Activated T-helper 2 cell treated with anti-CD3 and anti-CD28 coated beads, Interferon-gamma antibody, Interleukin-2, Interleukin-4, amounts not matched to agents 10 μg/mL and 5 μg/mL and 100 μg/mL, durations not matched to agents 14 hours and 24 hours and 36 hours (primary cell): Measurements from ENCODE around the gene UMAD1. TPM values are rescaled to one million over a fixed set of nuclear protein-coding genes. Genes with fewer than 3 reads are reported as not detected.

Experiments used
- DNase-seq: peaks from one replicate; pipeline ENCODE4 v3.0.0; 2021; ENCODE audit warnings: low spot score
- H3K27ac Mint-ChIP-seq: one replicate; pipeline ENCODE4 v1.8.0; 2021; ENCODE audit warnings: mixed read lengths
- H3K27me3 Mint-ChIP-seq: one replicate; pipeline ENCODE4 v1.8.0; 2021; ENCODE audit warnings: low read depth, mixed read lengths
- H3K36me3 Mint-ChIP-seq: one replicate; pipeline ENCODE4 v1.8.0; 2021; ENCODE audit warnings: low read depth, mixed read lengths
- H3K4me1 Mint-ChIP-seq: one replicate; pipeline ENCODE4 v1.8.0; 2021; ENCODE audit warnings: low read depth, mixed read lengths
- H3K4me3 Mint-ChIP-seq: one replicate; pipeline ENCODE4 v1.8.0; 2021; ENCODE audit warnings: low read depth, mild to moderate bottlenecking, moderate library complexity, mixed read lengths
- H3K9me3 Mint-ChIP-seq: one replicate; pipeline ENCODE4 v1.8.0; 2021; ENCODE audit warnings: mixed read lengths
- intact Hi-C: fragments of 100-400 bp; cut with micrococcal nuclease; formaldehyde crosslinking; loops from one replicate; pipeline ENCODE4 v1.15.1; 2023
- total RNA-seq: library from RNA; stranded (reverse); gene quantifications from 2 replicates; pipeline ENCODE4 v1.2.3, GENCODE V29; 2022

UMAD1 gene
- total RNA-seq, 1 donor from 2014 or later, result 16.0 TPM

DNA sequence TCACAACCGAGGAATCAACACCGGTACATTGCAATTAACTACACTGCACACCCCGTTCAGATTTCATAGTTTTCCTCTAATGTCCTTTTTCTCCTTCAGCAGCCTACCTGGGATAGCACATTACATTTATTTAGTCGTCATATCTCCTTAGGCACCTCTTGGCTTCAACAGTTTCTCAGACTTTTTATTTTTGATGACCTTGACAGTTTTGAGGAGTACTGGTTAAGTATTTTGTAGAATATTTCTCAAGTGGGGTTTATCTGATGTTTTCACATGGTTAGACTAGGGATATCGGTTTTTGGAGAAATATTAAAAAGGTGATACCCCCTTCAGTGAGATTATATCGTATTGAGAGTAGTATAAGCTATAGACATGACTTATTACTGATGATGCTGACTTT is 241.0 kb downstream of the UMAD1 start:
- Mint-ChIP-seq H3K9me3 (no peaks in the 10 kb centered on the region), H3K36me3 (no peaks in the 10 kb centered on the region), H3K4me3 (no peak overlapping the region), H3K27ac (no peak overlapping the region), H3K27me3 (no peaks in the 10 kb centered on the region), H3K4me1 (no peaks in the 10 kb centered on the region)
- intact Hi-C loops, result no loop called here
- no peak for DNase-seq

GRCh38 chr7:7882888-7883287 is 242.3 kb downstream of the UMAD1 start:
- H3K4me1 Mint-ChIP-seq, result no peaks in the 10 kb centered on the region
- no peak overlapping the region for H3K27ac Mint-ChIP-seq
- H3K27me3 Mint-ChIP-seq, result no peaks in the 10 kb centered on the region
- no peak overlapping the region for H3K4me3 Mint-ChIP-seq
- no peaks in the 10 kb centered on the region for H3K9me3 Mint-ChIP-seq
- no peak for DNase-seq
- no peaks in the 10 kb centered on the region for H3K36me3 Mint-ChIP-seq
- intact Hi-C loops, result no loop called here

DNA sequence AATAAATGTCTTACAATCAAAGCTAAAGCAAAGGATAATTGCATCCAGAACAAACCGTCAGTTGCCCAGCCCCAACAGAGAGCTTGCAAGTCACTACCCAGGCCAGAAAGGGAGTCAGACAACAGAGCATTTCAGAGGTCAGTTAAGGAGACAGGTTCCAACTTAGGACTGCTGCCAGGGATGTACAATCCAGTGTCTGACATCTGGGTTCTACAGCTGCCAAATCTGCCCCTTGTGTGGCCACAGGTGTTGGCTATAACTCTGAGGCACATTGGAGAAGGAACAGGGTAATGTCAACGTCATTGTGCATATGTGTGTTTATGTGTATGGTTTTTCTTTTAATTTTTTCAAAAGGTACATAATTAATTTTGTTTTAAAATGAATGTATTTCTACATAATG is 242.8 kb downstream of the UMAD1 start:
- no peak overlapping the region for H3K27ac Mint-ChIP-seq
- H3K36me3 Mint-ChIP-seq, result no peaks in the 10 kb centered on the region
- H3K27me3 Mint-ChIP-seq, result no peaks in the 10 kb centered on the region
- intact Hi-C loops, result no loop called here
- H3K4me3 Mint-ChIP-seq, result no peak overlapping the region
- DNase-seq, result no peak
- H3K9me3 Mint-ChIP-seq, result no peaks in the 10 kb centered on the region
- no peaks in the 10 kb centered on the region for H3K4me1 Mint-ChIP-seq

DNA sequence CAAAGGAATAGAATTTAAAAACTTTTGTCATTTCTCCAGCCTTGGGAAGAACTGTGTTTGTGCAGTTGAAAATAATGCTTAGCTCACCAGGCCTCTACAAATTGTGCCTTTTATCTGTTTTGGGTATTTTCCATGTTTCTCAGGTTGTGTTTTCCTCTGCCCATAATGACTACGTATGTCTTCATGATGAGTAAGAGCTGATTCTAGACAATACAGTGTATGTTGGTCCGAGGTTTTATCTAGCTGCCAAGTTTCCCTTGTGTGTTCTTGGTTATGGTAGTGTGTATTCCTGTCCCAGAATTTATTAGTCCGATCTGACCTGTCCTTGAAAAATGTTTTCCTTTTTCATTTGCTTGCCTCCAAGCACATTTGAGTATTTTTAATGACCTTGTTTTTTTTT is 244.3 kb downstream of the UMAD1 start:
- no peaks in the 10 kb centered on the region for H3K36me3 Mint-ChIP-seq
- no peak overlapping the region for H3K4me3 Mint-ChIP-seq
- H3K27me3 Mint-ChIP-seq, result no peaks in the 10 kb centered on the region
- intact Hi-C loops, result no loop called here
- H3K4me1 Mint-ChIP-seq, result no peaks in the 10 kb centered on the region
- H3K27ac Mint-ChIP-seq, result no peak overlapping the region
- no peak for DNase-seq
- no peaks in the 10 kb centered on the region for H3K9me3 Mint-ChIP-seq

- Mint-ChIP-seq H3K9me3 (no peaks in the 10 kb centered on the region), H3K4me1 (no peaks in the 10 kb centered on the region), H3K36me3 (no peaks in the 10 kb centered on the region), H3K4me3 (no peak overlapping the region), H3K27me3 (no peaks in the 10 kb centered on the region), H3K27ac (no peak overlapping the region)
- intact Hi-C loops, result no loop called here
- DNase-seq, result no peak
These were observed 249.4 kb downstream of the UMAD1 start for GRCh38 chr7:7889791-7890568.

- Mint-ChIP-seq H3K36me3 (no peaks in the 10 kb centered on the region), H3K9me3 (no peaks in the 10 kb centered on the region), H3K27me3 (no peaks in the 10 kb centered on the region), H3K4me3 (no peak overlapping the region), H3K27ac (no peak overlapping the region), H3K4me1 (no peaks in the 10 kb centered on the region)
- intact Hi-C loops, result no loop called here
- no peak for DNase-seq
These were observed 254.6 kb downstream of the UMAD1 start for GRCh38 chr7:7895004-7895650.

- no peaks in the 10 kb centered on the region for H3K36me3 Mint-ChIP-seq
- no peak overlapping the region for H3K4me3 Mint-ChIP-seq
- DNase-seq, result no peak
- intact Hi-C loops, result no loop called here
- H3K27me3 Mint-ChIP-seq, result no peaks in the 10 kb centered on the region
- H3K9me3 Mint-ChIP-seq, result no peaks in the 10 kb centered on the region
- no peak overlapping the region for H3K27ac Mint-ChIP-seq
- H3K4me1 Mint-ChIP-seq, result no peaks in the 10 kb centered on the region
These were observed 255.2 kb downstream of the UMAD1 start for GRCh38 chr7:7895754-7896153.

DNA sequence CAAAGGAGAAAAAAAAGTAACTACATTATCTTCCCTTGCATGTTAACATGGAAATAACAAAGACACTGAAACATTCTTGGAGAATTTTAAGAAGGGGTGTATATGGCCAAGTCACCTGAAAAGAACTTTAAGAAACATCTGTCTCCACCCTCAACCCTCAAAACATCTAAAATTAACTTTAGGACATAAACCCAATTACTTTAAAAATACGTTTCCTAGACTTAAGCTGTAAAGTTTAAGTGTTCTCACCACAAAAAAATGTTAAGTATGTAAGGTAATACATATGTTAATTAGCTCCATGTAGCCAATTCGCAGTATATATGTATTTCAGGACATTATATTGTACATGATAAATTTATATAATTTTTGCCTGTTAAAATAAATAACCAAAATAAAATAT is 257.0 kb downstream of the UMAD1 start:
- Mint-ChIP-seq H3K9me3 (no peaks in the 10 kb centered on the region), H3K4me3 (no peak overlapping the region), H3K4me1 (peaks cover 1% of the 10 kb centered on the region), H3K36me3 (no peaks in the 10 kb centered on the region), H3K27me3 (no peaks in the 10 kb centered on the region), H3K27ac (no peak overlapping the region)
- intact Hi-C loops, result no loop called here
- no peak for DNase-seq

DNA sequence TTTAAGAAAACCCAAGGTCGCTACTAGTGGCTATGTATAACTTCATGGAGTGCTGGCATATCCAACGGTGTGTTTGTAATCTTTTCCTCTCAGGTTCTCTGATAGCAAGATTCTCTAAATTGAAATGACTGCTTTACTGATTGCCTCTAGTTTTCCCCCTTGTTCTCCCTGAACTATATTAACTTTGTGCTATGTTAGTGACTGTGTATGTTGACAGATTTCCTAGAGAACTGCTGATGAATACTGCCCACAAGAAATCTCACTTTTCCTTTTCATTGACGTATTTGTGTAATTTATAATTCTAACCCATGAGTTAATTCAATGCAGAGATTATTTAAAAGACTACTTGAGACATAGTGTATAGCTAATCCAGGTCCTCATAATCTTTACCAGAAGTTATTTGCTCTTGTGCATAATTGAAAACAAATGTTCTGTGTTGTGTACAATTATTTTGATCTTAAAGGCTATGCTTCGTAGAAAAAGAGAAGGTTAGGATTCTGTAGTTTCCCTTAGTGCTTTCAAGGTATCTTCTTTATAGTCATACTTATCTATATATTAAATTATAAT is 257.5 kb downstream of the UMAD1 start:
- no peak for DNase-seq
- Mint-ChIP-seq H3K4me1 (peaks cover 6% of the 10 kb centered on the region), H3K27me3 (no peaks in the 10 kb centered on the region), H3K4me3 (no peak overlapping the region), H3K9me3 (no peaks in the 10 kb centered on the region), H3K27ac (no peak overlapping the region), H3K36me3 (no peaks in the 10 kb centered on the region)
- intact Hi-C loops, result no loop called here

- H3K36me3 Mint-ChIP-seq, result no peaks in the 10 kb centered on the region
- intact Hi-C loops, result no loop called here
- no peak for DNase-seq
- H3K27ac Mint-ChIP-seq, result peak overlapping the region; percentile 13
- H3K9me3 Mint-ChIP-seq, result peaks cover 3% of the 10 kb centered on the region
- no peak overlapping the region for H3K4me3 Mint-ChIP-seq
- H3K4me1 Mint-ChIP-seq, result peaks cover 11% of the 10 kb centered on the region
- no peaks in the 10 kb centered on the region for H3K27me3 Mint-ChIP-seq
These were observed 262.3 kb downstream of the UMAD1 start for GRCh38 chr7:7902845-7903244.

GRCh38 chr7:7907306-7907705 is 266.8 kb downstream of the UMAD1 start:
- no peaks in the 10 kb centered on the region for H3K36me3 Mint-ChIP-seq
- H3K4me1 Mint-ChIP-seq, result peaks cover 13% of the 10 kb centered on the region
- intact Hi-C loops, result no loop called here
- no peak overlapping the region for H3K4me3 Mint-ChIP-seq
- DNase-seq, result no peak
- H3K9me3 Mint-ChIP-seq, result peaks cover 3% of the 10 kb centered on the region
- H3K27ac Mint-ChIP-seq, result no peak overlapping the region
- H3K27me3 Mint-ChIP-seq, result no peaks in the 10 kb centered on the region

- Mint-ChIP-seq H3K4me1 (peaks cover 5% of the 10 kb centered on the region), H3K27ac (no peak overlapping the region), H3K9me3 (peaks cover 3% of the 10 kb centered on the region), H3K27me3 (no peaks in the 10 kb centered on the region), H3K36me3 (no peaks in the 10 kb centered on the region), H3K4me3 (no peak overlapping the region)
- intact Hi-C loops, result no loop called here
- DNase-seq, result no peak
These were observed 268.1 kb downstream of the UMAD1 start for GRCh38 chr7:7908622-7909145.

DNA sequence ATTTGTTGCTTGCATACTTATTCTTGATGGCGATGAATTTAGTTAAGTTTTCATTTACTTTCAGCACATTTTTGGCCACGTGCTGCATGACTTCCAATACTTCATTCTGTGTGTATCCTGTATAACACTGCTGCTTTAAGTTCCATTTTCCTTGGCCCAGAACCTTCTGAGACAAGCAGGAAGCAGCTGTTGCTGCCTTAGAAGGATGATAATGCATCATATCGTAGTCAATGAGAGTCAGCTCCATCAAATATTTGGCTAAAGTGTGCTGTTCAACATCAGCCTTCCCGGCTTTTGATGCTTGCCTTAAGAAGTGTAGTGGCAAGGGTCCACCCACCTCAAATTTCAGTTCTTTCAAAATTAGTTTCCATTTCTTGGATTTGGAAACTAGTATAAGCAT is 268.8 kb downstream of the UMAD1 start:
- Mint-ChIP-seq H3K36me3 (no peaks in the 10 kb centered on the region), H3K27ac (no peak overlapping the region), H3K27me3 (no peaks in the 10 kb centered on the region), H3K9me3 (peaks cover 3% of the 10 kb centered on the region), H3K4me3 (no peak overlapping the region), H3K4me1 (peaks cover 4% of the 10 kb centered on the region)
- intact Hi-C loops, result no loop called here
- DNase-seq, result no peak
